Measurements from ENCODE around the gene CDC42BPA.
A peak's percentile ranks its signal among the peaks of the same experiment; 100 is the strongest.

Gene CDC42BPA

GRCh38 chr1:226994586-226995364 lies 323.5 kb downstream of the CDC42BPA start:
- no peak for DNase-seq (ENCODE audit: low read depth in 2 of 2)

GRCh38 chr1:226993814-226994585 lies 324.3 kb downstream of the CDC42BPA start:
- no peak for DNase-seq (ENCODE audit: low read depth in 2 of 2)

GRCh38 chr1:226991920-226992319 lies 326.4 kb downstream of the CDC42BPA start:
- no peak for DNase-seq (ENCODE audit: low read depth in 2 of 2)

- DNase-seq (ENCODE audit: low read depth in 2 of 2), result peak; percentile 31 to 43
Observed at GRCh38 chr1:226990133-226990716, 328.1 kb downstream of the CDC42BPA start.

DNA sequence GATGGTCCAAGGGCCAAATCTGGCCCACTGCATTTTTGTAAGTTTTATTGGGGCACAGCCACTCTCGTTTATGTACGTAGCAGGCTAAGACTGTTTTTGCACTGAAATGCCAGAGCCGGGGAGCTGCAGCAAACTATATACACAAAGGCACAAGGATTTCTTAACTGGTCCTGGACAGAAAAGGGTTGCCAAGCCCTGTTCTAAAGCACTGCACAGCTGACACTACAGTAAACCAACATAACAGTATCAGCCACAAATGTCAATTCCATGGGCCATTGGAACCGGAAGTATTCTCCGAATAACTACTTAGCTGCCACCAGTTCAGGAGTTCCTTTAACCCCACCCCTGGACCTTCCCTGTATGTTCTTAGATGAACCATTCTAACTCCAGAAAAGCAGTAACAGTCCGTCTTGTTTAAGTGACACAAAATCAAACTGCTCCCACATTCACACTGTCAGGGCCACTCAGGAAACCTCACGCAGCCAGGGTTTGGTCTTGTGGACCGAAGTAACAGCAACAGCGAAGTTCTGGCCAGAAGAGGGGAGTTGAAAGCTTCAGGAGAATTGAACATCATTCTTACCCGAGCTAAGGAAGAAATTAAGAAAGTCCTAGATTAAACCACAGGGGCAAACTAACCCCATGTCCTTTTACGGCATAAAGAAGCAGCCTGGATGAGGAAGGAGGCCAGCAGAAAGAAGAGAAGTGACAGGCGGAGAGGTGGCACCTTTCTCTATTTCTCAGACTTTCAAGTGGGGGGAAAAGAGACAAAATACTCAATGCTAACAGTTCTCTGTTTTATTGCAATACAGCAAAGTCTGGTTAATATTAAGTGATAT lies 329.0 kb downstream of the CDC42BPA start:
- no peak for DNase-seq (ENCODE audit: low read depth in 2 of 2)

GRCh38 chr1:226988334-226988666 lies 330.0 kb downstream of the CDC42BPA start:
- DNase-seq (ENCODE audit: low read depth in 2 of 2), result no peak

DNA sequence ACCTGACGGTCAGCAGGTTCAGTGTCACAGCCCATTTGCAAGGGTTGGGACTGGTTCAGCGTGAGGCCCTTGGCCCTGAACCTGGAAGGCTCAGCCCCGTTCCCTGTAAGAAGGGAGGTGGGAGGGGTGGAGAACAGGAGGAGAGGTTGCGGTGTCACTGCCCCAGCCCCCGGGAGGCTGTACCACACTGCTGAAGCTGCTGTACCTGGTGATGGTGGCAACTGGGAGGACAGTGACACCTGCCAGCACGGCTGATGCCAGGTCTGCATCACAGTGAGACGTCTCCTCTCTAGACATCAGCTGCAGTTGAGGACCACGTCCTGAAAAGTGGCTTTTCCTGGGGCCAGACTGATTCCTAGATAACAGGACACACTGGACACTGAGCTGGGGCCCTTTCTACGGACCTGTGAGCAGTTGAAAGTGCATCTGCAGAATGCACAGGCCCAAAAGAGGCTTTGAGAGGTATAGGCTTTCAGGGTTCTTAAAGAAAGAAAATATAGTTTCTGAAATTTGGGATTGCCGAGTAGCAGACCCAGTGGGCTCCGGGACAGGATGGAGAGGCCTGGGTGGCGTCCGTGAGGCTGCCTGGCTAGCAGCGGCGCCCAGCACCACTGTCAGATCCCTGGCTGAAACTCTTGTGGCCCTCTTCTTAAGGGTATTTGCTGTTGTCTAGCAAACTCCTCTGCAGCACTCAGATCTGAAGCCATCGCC lies 330.5 kb downstream of the CDC42BPA start:
- no peak for DNase-seq (ENCODE audit: low read depth in 2 of 2)

DNA sequence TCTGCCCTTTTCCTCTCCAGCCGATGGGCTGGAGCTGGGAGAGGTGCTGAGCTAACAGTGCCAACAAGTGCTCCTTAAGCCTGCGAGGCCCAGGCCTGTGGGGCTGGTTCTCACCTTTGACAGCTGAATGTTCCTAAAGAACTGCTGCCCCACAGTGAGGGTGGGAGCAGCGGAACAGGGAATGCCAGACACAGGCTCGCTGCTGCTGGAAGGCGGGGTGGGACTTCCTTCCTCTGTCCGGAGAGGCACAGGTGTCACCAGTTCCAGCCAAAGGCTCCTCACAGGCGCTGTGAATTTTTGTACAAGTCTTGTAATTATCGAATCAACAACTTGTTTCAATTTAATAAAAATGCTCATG lies 331.1 kb downstream of the CDC42BPA start:
- DNase-seq (ENCODE audit: low read depth in 2 of 2), result no peak

DNA sequence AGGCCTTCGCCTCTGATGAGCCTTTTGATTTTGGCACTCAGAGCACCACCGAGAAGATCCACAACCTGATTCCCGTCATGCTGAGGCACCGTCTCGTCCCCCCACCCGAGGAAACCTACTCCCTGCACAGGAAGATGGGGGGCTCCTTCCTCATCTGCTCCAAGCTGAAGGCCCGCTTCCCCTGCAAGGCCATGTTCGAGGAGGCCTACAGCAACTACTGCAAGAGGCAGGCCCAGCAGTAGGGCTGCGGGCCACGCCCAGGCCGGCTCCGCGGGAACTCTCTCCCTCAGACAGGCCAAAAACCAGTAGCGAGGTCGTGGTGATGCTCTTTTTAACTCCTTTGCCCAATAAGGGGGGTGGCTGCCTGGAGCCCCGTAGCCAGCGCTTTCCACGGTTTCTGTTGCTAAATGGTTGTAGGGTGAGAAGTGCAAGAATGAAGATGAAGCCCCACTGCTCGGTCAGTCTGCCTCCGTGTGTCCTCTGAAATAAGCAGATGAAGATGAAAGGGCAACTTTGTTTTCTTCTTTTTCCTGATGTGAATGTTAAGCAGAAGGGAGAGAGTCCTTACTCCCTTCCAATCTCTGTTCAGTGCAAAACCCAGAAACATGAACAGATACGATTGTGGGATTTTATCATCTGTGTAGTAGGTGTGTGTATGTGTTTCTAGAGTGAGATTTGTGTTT lies 331.7 kb downstream of the CDC42BPA start:
- DNase-seq (ENCODE audit: low read depth in 2 of 2), result no peak

DNA sequence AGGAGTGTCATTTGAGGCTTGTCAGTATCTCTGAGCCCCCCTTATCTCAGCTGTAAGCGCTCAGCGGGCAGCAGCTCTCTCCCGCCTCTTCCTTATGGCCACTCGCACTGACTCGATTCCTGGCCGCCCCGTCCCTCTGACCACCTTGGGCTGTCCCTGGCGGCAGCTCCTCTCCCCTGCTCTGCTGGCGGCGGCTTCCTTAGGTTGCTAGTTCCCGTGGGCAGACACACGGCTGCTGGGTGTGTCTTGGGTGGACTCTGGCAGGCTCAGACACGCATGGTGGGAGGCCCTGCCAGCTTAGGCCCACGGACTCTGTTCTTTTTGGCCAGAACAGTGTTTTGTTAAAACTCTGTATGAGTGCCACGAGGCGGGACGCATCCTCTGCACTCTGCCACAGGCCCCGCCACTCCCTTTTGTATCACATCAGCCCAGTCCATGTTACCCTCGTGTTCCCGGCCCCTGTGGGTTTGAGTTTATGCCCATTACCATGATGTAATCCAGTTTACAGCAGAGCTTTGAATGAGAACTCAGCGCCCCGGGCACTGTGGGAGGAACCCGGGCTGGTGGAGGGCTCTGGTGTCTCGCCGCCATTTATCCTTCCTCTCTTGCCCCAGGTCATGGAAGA lies 332.3 kb downstream of the CDC42BPA start:
- no peak for DNase-seq (ENCODE audit: low read depth in 2 of 2)

DNA sequence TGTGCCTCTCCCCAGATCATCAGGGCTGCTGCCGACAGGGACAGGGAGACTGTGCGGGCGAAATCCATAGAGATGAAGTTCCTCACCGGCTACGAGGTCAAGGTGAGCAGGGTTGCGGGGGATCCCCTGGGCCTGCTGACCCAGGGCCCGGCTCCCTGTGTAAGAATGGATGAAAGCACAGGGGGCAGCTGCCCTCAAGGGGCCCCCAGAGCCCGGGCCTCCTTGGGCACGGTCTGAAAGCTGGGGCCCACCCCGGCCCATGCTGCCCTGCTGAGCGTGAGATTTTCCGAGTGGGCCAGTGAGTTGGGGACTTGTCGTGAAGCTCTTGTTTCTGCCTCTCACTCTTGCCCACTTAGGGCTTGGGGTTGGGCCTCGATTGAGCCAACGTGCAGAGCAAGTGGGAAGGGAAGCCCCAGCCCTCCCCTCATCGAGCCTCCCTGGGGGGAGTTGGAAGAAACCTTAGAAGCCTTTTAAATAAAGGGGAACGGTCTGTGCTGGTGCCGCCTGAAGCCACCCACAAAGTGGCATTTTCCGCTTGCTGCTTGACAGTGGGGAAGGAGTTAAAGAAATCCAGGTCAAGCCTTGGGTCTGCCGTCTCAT lies 333.0 kb downstream of the CDC42BPA start:
- no peak for DNase-seq (ENCODE audit: low read depth in 2 of 2)

DNA sequence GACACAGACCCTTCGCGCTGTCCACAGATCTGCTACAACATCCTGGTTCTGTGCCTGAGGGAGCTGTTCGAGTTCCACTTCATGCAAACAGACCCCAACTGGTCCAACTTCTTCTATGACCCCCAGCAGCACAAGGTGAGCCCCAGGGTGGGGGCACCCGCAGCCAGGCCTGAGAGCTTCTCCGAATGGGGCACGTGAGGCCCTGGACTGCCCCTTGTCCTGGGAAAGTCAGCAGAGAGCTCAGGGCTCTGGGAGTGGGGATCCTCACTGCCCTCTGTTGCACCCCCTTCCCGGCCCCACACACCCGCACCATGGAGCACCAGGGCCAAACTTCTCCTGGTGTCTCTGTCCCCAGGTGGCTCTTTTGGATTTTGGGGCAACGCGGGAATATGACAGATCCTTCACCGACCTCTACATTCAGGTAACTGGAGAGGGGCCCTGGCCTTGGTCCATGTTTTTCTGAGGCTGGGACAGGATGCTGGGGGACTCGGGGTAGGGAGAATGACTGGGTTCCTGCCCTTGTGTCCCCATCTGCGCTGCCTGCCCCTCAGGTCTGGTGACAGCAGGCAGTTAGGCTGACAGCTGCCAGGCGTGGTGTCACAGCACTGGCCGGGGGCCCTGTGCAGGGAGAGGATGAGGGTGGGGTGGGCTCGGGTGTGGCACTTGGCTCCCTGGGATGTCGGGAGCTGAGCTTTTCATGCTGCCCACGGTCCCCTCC lies 333.6 kb downstream of the CDC42BPA start:
- no peak for DNase-seq (ENCODE audit: low read depth in 2 of 2)

- DNase-seq (ENCODE audit: low read depth in 2 of 2), result no peak
Observed at GRCh38 chr1:226983992-226984364, 334.3 kb downstream of the CDC42BPA start.

GRCh38 chr1:226983247-226983991 lies 334.9 kb downstream of the CDC42BPA start:
- no peak for DNase-seq (ENCODE audit: low read depth in 2 of 2)

- no peak for DNase-seq (ENCODE audit: low read depth in 2 of 2)
Observed at GRCh38 chr1:226982451-226983177, 335.7 kb downstream of the CDC42BPA start.

DNA sequence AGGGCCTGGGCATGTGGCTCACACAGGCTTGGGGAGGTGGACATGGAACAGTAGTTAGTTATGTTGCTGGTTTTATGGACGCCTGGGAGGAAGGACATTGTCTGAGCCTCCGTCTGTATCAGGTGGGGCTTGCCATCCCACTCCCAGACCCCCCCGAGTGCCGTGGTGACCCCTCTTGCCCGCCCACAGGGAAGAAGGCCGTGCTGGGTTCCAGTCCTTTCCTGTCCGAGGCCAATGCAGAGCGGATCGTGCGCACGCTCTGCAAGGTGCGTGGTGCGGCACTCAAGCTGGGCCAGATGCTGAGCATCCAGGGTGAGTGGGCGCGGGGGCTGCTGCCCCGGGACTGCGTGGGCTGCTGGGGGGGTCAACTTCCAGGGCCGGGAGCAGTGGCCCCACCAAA lies 336.5 kb downstream of the CDC42BPA start:
- DNase-seq (ENCODE audit: low read depth in 2 of 2), result no peak

DNA sequence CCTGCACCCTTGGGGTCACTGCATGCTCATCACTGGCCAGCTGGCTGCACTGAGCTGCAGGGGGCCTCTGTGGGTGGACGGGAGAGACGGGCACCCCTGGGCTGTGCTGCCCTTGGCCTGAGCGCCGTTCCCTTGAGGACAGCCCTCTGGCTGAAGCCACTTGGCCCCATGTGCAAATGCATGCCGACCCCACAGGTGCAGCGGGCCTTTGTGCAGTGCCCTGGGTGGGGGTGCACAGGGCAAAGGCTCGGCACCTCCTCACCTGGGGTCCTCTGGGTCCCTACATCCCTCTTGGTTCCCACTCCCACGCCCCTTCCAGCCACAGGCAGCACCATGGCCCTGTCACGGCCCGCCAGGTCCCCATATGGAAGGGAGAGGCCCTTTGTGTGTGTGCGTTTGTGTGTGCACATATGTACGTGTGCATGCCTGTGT lies 336.9 kb downstream of the CDC42BPA start:
- DNase-seq (ENCODE audit: low read depth in 2 of 2), result no peak

Measured in activated CD4-positive, alpha-beta T cell treated with anti-CD3 and anti-CD28 coated beads for 24 hours (primary cell).